Thyroid gland (tissue), 4 donors: ENCODE results near the gene FAM20C. TPM values are rescaled to one million over a fixed set of nuclear protein-coding genes. Genes with fewer than 3 reads are reported as not detected.

Experiments used
- DNase-seq, 2 donors: peaks; one replicate each; pipeline ENCODE4 v3.0.0-alpha.2; 2019
- H3K27ac ChIP-seq, 3 donors: fragments of 200-600 bp; sonication (generic); 1 replicate in 2 of 3; 2 replicates in 1 of 3; pipeline ENCODE4 v1.5.1; 2016 to 2019; ENCODE audit warnings: mild to moderate bottlenecking in 1 of 3, moderate library complexity in 1 of 3
- H3K27me3 ChIP-seq: fragments of 200-600 bp; sonication (generic); one replicate; pipeline ENCODE4 v1.5.1; 2019
- H3K36me3 ChIP-seq, 2 donors: fragments of 200-600 bp; sonication (generic); one replicate each; pipeline ENCODE4 v1.5.1; 2016 to 2019
- H3K4me1 ChIP-seq, 2 donors: fragments of 200-600 bp; sonication (generic); one replicate each; pipeline ENCODE4 v1.5.1; 2017 to 2019
- H3K4me3 ChIP-seq, 3 donors: fragments of 200-600 bp; sonication (generic); replicated peaks in 1 of 3; 1 replicate in 2 of 3; 2 replicates in 1 of 3; pipeline ENCODE4 v1.5.1; 2016; ENCODE audit warnings: mild to moderate bottlenecking in 1 of 3
- H3K9me3 ChIP-seq: fragments of 200-600 bp; sonication (generic); one replicate; pipeline ENCODE4 v1.5.1; 2017
- CTCF ChIP-seq, 6 experiments: fragments of 200-600 bp in 3 of 6; fragments of 450-650 bp in 3 of 6; sonication (generic) in 3 of 6; IDR thresholded peaks; one replicate each; pipeline ENCODE4 v1.5.1; 2016 to 2019; ENCODE audit warnings: antibody characterized with exemption in 6 of 6, mild to moderate bottlenecking in 2 of 6, inconsistent platforms in 1 of 6, moderate library complexity in 1 of 6
- POLR2A ChIP-seq, 2 donors: fragments of 450-650 bp; IDR thresholded peaks; one replicate each; pipeline ENCODE4 v1.6.1; 2017; ENCODE audit warnings: antibody characterized with exemption in 2 of 2, mild to moderate bottlenecking in 2 of 2, moderate library complexity in 1 of 2
- WGBS, 2 donors: methylation state at CpG; one replicate each; pipeline ENCODE4 v1.1.5; 2017; 5-methylcytosine and 5-hydroxymethylcytosine counted together
- intact Hi-C: fragments of 100-400 bp; cut with DNase I; formaldehyde crosslinking; loops from one replicate; pipeline ENCODE4 v1.15.1; 2023
- total RNA-seq, 4 donors: library from RNA; depleted of rRNA; stranded (reverse); fragments of >200 nt; gene quantifications; one replicate each; pipeline ENCODE4 v1.2.3, GENCODE V29; 2016

FAM20C gene
- total RNA-seq, 4 donors from 2014 or later: 14.0 to 41.8 (median 23.3) TPM

- WGBS, 2 donors: 77 to 79% methylated on average over 9 to 13 of the region's 13 CpGs
- H3K4me3 ChIP-seq: no peak overlapping the region
Observed at GRCh38 chr7:196778-197321, 4.5 kb downstream of the FAM20C start.

GRCh38 chr7:197413-198335 lies 5.3 kb downstream of the FAM20C start:
- intact Hi-C loops: no loop called here
- 95 to 96% methylated on average over 14 to 16 of the region's 22 CpGs for WGBS, 2 donors
- Histone ChIP-seq H3K4me1 (peaks cover 16 to 18% of the 10 kb centered on the region in 2 donors), H3K27ac (no peak overlapping the region), H3K27me3 (no peaks in the 10 kb centered on the region), H3K9me3 (no peaks in the 10 kb centered on the region), H3K36me3 (peaks cover 26 to 35% of the 10 kb centered on the region in 2 donors), H3K4me3 (no peak overlapping the region)
- no peak for TF ChIP-seq POLR2A (IDR thresholded peaks at IDR 0.05)
- TF ChIP-seq CTCF (IDR thresholded peaks at IDR 0.05): no peak
- DNase-seq: no peak

More at GRCh38 chr7:196778-197321, 4.5 kb downstream of the FAM20C start:
- DNase-seq: no peak
- H3K9me3 ChIP-seq: no peaks in the 10 kb centered on the region
- intact Hi-C loops: no loop called here
- no peak overlapping the region for H3K27ac ChIP-seq
- TF ChIP-seq CTCF (IDR thresholded peaks at IDR 0.05) (no peak), POLR2A (IDR thresholded peaks at IDR 0.05) (no peak)
- peaks cover 26 to 35% of the 10 kb centered on the region in 2 donors for H3K36me3 ChIP-seq
- peaks cover 16 to 18% of the 10 kb centered on the region in 2 donors for H3K4me1 ChIP-seq
- no peaks in the 10 kb centered on the region for H3K27me3 ChIP-seq

DNA sequence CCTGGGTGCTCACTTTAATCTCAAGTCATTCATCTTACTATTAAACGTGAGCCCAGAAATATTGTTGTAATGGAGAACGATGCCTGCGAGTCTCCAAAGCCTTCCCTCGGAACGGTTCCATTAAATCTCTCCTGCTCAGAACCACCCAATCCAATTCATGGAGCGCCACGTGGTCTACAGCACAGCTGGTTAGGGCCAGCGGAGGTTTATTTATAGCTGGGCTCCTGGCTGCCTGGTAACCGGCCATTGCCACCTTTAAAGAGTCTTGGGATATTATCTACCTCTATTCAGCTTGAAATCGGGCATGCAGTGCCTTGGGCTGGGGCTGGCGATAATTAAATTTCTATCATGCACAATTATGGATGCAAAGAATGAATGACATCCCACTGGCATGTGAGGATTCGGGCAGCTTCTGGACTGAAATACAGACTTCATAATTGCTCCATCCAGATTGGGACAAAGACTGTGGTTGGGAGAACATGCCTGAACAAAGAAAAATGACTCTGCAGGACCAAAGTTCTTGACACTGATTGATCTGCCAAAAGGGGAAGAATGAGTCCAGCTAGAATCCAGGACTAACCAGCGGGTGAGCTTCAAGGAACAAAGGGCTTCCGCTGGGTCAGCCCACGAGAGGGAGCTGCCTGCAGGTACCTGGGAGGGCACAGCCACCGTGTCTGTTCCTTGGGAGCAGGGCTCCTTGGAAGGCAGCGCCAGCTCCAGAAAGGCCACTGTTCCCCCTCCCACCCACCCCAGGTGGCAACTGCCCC lies 7.3 kb downstream of the FAM20C start:
- 91 to 94% methylated on average over 17 of the region's 17 CpGs for WGBS, 2 donors
- Histone ChIP-seq H3K4me1 (peaks cover 4 to 7% of the 10 kb centered on the region in 2 donors), H3K4me3 (no peak overlapping the region), H3K27me3 (no peaks in the 10 kb centered on the region), H3K9me3 (no peaks in the 10 kb centered on the region), H3K36me3 (peaks cover 26 to 35% of the 10 kb centered on the region in 2 donors), H3K27ac (no peak overlapping the region)
- intact Hi-C loops: no loop called here
- TF ChIP-seq POLR2A (IDR thresholded peaks at IDR 0.05) (no peak), CTCF (IDR thresholded peaks at IDR 0.05) (no peak)
- no peak for DNase-seq

- DNase-seq: no peak
- Histone ChIP-seq H3K4me3 (no peak overlapping the region), H3K9me3 (no peaks in the 10 kb centered on the region), H3K27ac (no peak overlapping the region), H3K27me3 (no peaks in the 10 kb centered on the region), H3K36me3 (peaks cover 27 to 38% of the 10 kb centered on the region in 2 donors), H3K4me1 (peaks cover 0 to under 1% of the 10 kb centered on the region in 2 donors)
- intact Hi-C loops: no loop called here
- WGBS, 2 donors: 92% methylated on average over 11 of the region's 11 CpGs
- TF ChIP-seq POLR2A (IDR thresholded peaks at IDR 0.05): no peak
- TF ChIP-seq CTCF (IDR thresholded peaks at IDR 0.05): no peak
Observed at GRCh38 chr7:200290-200689, 7.9 kb downstream of the FAM20C start.
